Osteocyte (in vitro differentiated cells): ENCODE data around the gene PTPRN2. TPM values are rescaled to one million over a fixed set of nuclear protein-coding genes. Genes with fewer than 3 reads are reported as not detected.

ENCODE experiments used
- DNase-seq: peaks from one replicate; pipeline ENCODE4 v3.0.0; 2021; ENCODE audit warnings: mixed read lengths; ENCODE audit not compliant: unreplicated experiment; ENCODE audit errors: extremely low spot score
- H3K27ac Mint-ChIP-seq: one replicate; pipeline ENCODE4 v1.8.0; 2021; ENCODE audit warnings: mild to moderate bottlenecking, mixed read lengths; ENCODE audit not compliant: unreplicated experiment
- H3K27me3 Mint-ChIP-seq: one replicate; pipeline ENCODE4 v1.8.0; 2021; ENCODE audit warnings: mixed read lengths; ENCODE audit not compliant: unreplicated experiment
- H3K36me3 Mint-ChIP-seq: one replicate; pipeline ENCODE4 v1.8.0; 2021; ENCODE audit warnings: mixed read lengths; ENCODE audit not compliant: unreplicated experiment
- H3K4me1 Mint-ChIP-seq: one replicate; pipeline ENCODE4 v1.8.0; 2021; ENCODE audit warnings: mixed read lengths; ENCODE audit not compliant: unreplicated experiment
- H3K4me3 Mint-ChIP-seq: one replicate; pipeline ENCODE4 v1.8.0; 2021; ENCODE audit warnings: mild to moderate bottlenecking, moderate library complexity, mixed read lengths; ENCODE audit not compliant: unreplicated experiment
- H3K9me3 Mint-ChIP-seq: one replicate; pipeline ENCODE4 v1.8.0; 2021; ENCODE audit warnings: mixed read lengths; ENCODE audit not compliant: unreplicated experiment
- CTCF ChIP-seq: fragments of 200-600 bp; sonication (generic); IDR thresholded peaks from 2 replicates; pipeline ENCODE4 v1.5.0; 2021; ENCODE audit warnings: antibody characterized with exemption, mild to moderate bottlenecking, moderate library complexity
- total RNA-seq: library from RNA; stranded (reverse); gene quantifications from 2 replicates; pipeline ENCODE4 v1.2.1, GENCODE V29; 2021

The PTPRN2 gene
- total RNA-seq, 1 donor from 2014 or later = 0.59 TPM

- H3K9me3 Mint-ChIP-seq = no peaks in the 10 kb centered on the region
- no peaks in the 10 kb centered on the region for H3K27me3 Mint-ChIP-seq
- no peak overlapping the region for H3K27ac Mint-ChIP-seq
- no peak for DNase-seq
- no peaks in the 10 kb centered on the region for H3K36me3 Mint-ChIP-seq
- no peaks in the 10 kb centered on the region for H3K4me1 Mint-ChIP-seq
- no peak for TF ChIP-seq CTCF
- H3K4me3 Mint-ChIP-seq = no peak overlapping the region
Observed at GRCh38 chr7:157550300-157551275, 1037.0 kb downstream of the PTPRN2 start.

GRCh38 chr7:157549612-157550299 lies 1037.9 kb downstream of the PTPRN2 start:
- Mint-ChIP-seq H3K27ac (no peak overlapping the region), H3K4me3 (no peak overlapping the region)

GRCh38 chr7:157548691-157549303 lies 1038.8 kb downstream of the PTPRN2 start:
- Mint-ChIP-seq H3K4me1 (no peaks in the 10 kb centered on the region), H3K4me3 (no peak overlapping the region), H3K27me3 (no peaks in the 10 kb centered on the region), H3K9me3 (no peaks in the 10 kb centered on the region), H3K36me3 (no peaks in the 10 kb centered on the region), H3K27ac (no peak overlapping the region)
- no peak for DNase-seq
- no peak for TF ChIP-seq CTCF

More at GRCh38 chr7:157549612-157550299, 1037.9 kb downstream of the PTPRN2 start:
- no peak for DNase-seq
- Mint-ChIP-seq H3K36me3 (no peaks in the 10 kb centered on the region), H3K4me1 (no peaks in the 10 kb centered on the region), H3K9me3 (no peaks in the 10 kb centered on the region), H3K27me3 (no peaks in the 10 kb centered on the region)
- no peak for TF ChIP-seq CTCF

- no peak for TF ChIP-seq CTCF
- no peaks in the 10 kb centered on the region for H3K4me1 Mint-ChIP-seq
- no peak overlapping the region for H3K4me3 Mint-ChIP-seq
- no peaks in the 10 kb centered on the region for H3K36me3 Mint-ChIP-seq
- no peak overlapping the region for H3K27ac Mint-ChIP-seq
- H3K9me3 Mint-ChIP-seq = no peaks in the 10 kb centered on the region
- DNase-seq = no peak
- no peaks in the 10 kb centered on the region for H3K27me3 Mint-ChIP-seq
Observed at GRCh38 chr7:157547611-157548010, 1040.0 kb downstream of the PTPRN2 start.
